HG02852 (cell line): ENCODE results near the gene AICDA.

Source experiments
- ATAC-seq: cut with Tn5 transposase; IDR thresholded peaks from one replicate; pipeline ENCODE4 v1.9.1; 2021; ENCODE audit warnings: mild to moderate bottlenecking, moderate library complexity; ENCODE audit not compliant: unreplicated experiment

Gene AICDA

GRCh38 chr12:8556531-8557097, 56.0 kb downstream of the AICDA start:
- no peak for ATAC-seq

DNA sequence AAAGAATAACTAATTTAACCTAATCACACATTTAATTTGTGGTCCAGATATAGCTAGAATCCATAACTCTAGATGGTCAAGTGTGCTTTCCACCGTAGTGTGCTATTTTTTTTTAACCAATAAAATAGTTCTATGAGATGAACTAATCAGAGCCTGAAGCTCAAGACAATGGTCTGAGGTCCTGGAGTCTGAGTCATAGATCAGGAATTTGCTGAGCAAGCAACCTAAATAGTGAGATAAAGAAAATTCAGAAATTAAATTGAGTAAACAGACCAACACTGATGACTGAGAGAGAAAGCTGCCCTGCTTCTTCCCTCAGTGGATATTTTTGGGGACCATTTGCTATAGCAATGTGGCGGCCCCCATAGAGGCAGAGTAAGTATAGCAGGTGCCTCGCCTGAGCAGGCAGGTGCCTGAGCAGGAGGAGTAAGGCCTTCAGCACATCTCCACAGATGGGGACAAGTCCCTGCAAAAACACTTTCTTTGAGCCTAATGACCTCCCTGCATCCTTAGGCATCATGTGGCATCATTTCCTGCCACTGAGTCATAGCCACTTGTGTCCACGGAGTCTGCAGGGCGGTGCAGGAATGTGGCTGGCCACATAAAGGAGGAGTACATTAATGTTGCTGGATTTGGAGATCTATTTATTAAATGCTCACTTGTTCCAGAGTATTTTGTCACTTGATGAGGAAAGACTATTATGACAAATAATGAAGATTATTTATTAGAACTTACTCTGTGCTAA, 58.0 kb downstream of the AICDA start:
- ATAC-seq, result no peak

- no peak for ATAC-seq
Measured at GRCh38 chr12:8553088-8553627, 59.5 kb downstream of the AICDA start.
